HepG2 (cell line): ENCODE data around the gene MYO7A.

Source experiments
- ATF7-NPFF ChIP-seq: sonication (generic); formaldehyde crosslinking; IDR thresholded peaks from 2 replicates; pipeline ENCODE4 v1.8.1; 2023; ENCODE audit warnings: mild to moderate bottlenecking, low read depth, missing genetic modification reagents, moderate library complexity
- BCL6 ChIP-seq: IDR thresholded peaks from 2 replicates; pipeline ENCODE4 v1.6.1; 2016; ENCODE audit warnings: missing genetic modification reagents, missing compliant biosample characterization
- MAFG ChIP-seq: sonication (generic); formaldehyde crosslinking; IDR thresholded peaks from 2 replicates; pipeline ENCODE4 v1.5.1; 2020; ENCODE audit warnings: mild to moderate bottlenecking, missing genetic modification reagents
- POLR2G ChIP-seq: fragments of 200-400 bp; formaldehyde crosslinking; IDR thresholded peaks from 2 replicates; pipeline ENCODE4 v1.6.1; 2018; ENCODE audit warnings: mild to moderate bottlenecking, low read depth, low read length, moderate library complexity
- ZNF660 ChIP-seq: sonication (generic); formaldehyde crosslinking; IDR thresholded peaks from 2 replicates; pipeline ENCODE4 v1.5.1; 2020; ENCODE audit warnings: mild to moderate bottlenecking, low read depth, missing genetic modification reagents, borderline replicate concordance
- TF ChIP-seq, protein P1 (sequence below): sonication (generic); formaldehyde crosslinking; IDR thresholded peaks from 2 replicates; pipeline ENCODE4 v1.4.0; 2020; ENCODE audit warnings: missing genetic modification reagents

DNA sequence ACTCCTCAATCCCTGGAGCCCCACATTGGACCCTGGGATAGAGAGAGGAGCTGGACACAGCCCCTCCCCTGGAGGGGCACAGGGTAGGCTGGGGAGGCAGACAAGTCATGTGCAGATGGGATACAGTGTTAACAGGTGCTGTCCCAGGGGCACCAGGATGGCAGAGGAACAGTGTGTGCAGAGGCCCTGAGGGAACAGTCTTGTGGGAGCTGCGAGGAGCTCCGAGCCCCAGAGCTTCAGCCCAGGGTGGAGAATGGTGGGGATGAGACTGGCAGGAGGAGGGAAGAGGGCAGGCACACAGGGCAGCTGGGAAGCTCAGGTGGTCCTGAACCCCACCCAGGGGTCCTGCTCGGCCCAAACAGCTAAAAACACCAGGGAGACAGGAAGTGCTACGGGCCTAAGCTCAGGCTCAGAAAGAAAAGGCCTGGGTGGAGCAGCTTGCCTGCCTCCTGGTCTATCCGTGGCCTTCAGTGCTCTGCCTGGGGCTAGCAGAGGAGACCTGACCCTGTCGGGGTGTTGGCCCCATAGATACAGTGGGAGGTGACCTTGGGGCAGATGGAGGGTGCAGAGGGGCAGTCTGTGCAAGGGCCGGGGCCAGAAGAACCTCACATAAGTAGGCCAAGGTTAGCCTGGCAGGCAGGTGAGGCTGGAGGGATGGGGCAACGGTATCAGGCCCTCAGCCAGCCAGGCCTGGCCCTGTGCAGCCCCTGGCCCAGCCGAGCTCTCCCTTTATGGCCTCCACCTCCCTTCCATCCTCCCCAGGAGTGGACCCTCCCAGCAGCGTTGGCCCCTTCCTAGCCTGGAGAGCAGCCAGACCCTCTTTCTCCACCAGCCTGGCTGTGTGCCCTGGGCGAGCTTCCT lies 45.8 kb upstream of the MYO7A start:
- no peak for TF ChIP-seq MAFG (CRISPR knock-in tag)
- no peak for TF ChIP-seq ZNF660 (CRISPR knock-in tag)
- no peak for TF ChIP-seq ATF7-NPFF (CRISPR knock-in tag)
- no peak for TF ChIP-seq BCL6
- no peak for TF ChIP-seq POLR2G
- TF ChIP-seq, protein P1, sequence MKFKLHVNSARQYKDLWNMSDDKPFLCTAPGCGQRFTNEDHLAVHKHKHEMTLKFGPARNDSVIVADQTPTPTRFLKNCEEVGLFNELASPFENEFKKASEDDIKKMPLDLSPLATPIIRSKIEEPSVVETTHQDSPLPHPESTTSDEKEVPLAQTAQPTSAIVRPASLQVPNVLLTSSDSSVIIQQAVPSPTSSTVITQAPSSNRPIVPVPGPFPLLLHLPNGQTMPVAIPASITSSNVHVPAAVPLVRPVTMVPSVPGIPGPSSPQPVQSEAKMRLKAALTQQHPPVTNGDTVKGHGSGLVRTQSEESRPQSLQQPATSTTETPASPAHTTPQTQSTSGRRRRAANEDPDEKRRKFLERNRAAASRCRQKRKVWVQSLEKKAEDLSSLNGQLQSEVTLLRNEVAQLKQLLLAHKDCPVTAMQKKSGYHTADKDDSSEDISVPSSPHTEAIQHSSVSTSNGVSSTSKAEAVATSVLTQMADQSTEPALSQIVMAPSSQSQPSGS (CRISPR knock-in tag), result no peak
